ENCODE results near the gene USP22.

DNA sequence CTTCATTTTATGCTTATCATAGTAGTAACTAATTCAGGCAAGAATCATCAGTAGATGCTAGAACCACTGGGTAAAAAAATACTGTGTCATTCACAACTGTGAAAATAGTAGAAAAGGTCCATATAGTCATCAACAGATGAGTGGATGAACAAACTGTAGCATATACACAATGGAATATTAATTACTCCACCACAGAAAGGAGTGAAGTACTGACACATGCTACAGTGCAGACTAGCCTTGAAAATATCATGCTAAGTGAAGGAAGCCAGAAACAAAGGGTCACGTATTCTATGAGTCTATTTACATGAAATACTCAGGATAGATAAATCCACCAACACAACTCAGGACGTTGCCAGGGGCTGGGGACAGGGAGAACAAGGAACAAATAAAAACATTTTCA is 13.3 kb downstream of the USP22 start:
- TF ChIP-seq, protein P1, sequence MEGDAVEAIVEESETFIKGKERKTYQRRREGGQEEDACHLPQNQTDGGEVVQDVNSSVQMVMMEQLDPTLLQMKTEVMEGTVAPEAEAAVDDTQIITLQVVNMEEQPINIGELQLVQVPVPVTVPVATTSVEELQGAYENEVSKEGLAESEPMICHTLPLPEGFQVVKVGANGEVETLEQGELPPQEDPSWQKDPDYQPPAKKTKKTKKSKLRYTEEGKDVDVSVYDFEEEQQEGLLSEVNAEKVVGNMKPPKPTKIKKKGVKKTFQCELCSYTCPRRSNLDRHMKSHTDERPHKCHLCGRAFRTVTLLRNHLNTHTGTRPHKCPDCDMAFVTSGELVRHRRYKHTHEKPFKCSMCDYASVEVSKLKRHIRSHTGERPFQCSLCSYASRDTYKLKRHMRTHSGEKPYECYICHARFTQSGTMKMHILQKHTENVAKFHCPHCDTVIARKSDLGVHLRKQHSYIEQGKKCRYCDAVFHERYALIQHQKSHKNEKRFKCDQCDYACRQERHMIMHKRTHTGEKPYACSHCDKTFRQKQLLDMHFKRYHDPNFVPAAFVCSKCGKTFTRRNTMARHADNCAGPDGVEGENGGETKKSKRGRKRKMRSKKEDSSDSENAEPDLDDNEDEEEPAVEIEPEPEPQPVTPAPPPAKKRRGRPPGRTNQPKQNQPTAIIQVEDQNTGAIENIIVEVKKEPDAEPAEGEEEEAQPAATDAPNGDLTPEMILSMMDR (IDR thresholded peaks at IDR 0.05), result no peak
- TF ChIP-seq POLR2A (IDR thresholded peaks at IDR 0.05), result no peak

Measured in thyroid gland (tissue), 4 donors.